Ovary (tissue), 3 donors: ENCODE data around the gene TRIP11.

Experiments
- CTCF ChIP-seq, 3 donors: fragments of 450-650 bp in 2 of 3; fragments of 200-600 bp in 1 of 3; IDR thresholded peaks; one replicate each; pipeline versions ENCODE4 v1.5.1 to v1.8.0; 2016 to 2022; ENCODE audit warnings: antibody characterized with exemption in 3 of 3, mild to moderate bottlenecking in 1 of 3
- POLR2A ChIP-seq: fragments of 450-650 bp; IDR thresholded peaks from one replicate; pipeline ENCODE4 v1.6.1; 2017; ENCODE audit warnings: antibody characterized with exemption, mild to moderate bottlenecking, moderate library complexity
- donor health status: DM: no; HTN: no; CAD: no.

- no peak for TF ChIP-seq POLR2A
- no peak for TF ChIP-seq CTCF (IDR thresholded peaks at IDR 0.05)
Measured at GRCh38 chr14:92033906-92034687, 5.8 kb downstream of the TRIP11 start.
